Measurements from ENCODE around the gene HOXD11. TPM values are rescaled to one million over a fixed set of nuclear protein-coding genes. Genes with fewer than 3 reads are reported as not detected.

Gene HOXD11
- total RNA-seq, 1 experiment from 2014 or later: not detected

- no peak for TF ChIP-seq NFE2L1 (CRISPR knock-in tag; IDR thresholded peaks at IDR 0.05)
- TF ChIP-seq, protein P1, sequence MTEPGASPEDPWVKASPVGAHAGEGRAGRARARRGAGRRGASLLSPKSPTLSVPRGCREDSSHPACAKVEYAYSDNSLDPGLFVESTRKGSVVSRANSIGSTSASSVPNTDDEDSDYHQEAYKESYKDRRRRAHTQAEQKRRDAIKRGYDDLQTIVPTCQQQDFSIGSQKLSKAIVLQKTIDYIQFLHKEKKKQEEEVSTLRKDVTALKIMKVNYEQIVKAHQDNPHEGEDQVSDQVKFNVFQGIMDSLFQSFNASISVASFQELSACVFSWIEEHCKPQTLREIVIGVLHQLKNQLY (CRISPR knock-in tag; IDR thresholded peaks at IDR 0.05): no peak
- no peak for TF ChIP-seq ERG (CRISPR knock-in tag; IDR thresholded peaks at IDR 0.05)
- TF ChIP-seq, protein P2, sequence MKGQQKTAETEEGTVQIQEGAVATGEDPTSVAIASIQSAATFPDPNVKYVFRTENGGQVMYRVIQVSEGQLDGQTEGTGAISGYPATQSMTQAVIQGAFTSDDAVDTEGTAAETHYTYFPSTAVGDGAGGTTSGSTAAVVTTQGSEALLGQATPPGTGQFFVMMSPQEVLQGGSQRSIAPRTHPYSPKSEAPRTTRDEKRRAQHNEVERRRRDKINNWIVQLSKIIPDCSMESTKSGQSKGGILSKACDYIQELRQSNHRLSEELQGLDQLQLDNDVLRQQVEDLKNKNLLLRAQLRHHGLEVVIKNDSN (CRISPR knock-in tag; IDR thresholded peaks at IDR 0.05): no peak
- TF ChIP-seq ZNF263 (CRISPR knock-in tag; IDR thresholded peaks at IDR 0.05; ENCODE audit: low read depth): no peak
- TF ChIP-seq, protein P3, sequence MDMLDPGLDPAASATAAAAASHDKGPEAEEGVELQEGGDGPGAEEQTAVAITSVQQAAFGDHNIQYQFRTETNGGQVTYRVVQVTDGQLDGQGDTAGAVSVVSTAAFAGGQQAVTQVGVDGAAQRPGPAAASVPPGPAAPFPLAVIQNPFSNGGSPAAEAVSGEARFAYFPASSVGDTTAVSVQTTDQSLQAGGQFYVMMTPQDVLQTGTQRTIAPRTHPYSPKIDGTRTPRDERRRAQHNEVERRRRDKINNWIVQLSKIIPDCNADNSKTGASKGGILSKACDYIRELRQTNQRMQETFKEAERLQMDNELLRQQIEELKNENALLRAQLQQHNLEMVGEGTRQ (CRISPR knock-in tag; IDR thresholded peaks at IDR 0.05): no peak
- TF ChIP-seq FOXK1 (CRISPR knock-in tag; IDR thresholded peaks at IDR 0.05): no peak
- no peak for TF ChIP-seq EMX1 (CRISPR knock-in tag; IDR thresholded peaks at IDR 0.05)
- TF ChIP-seq GTF2I (CRISPR knock-in tag; conservative IDR thresholded peaks at IDR 0.05): no peak
- no peak for TF ChIP-seq IRF2 (CRISPR knock-in tag; IDR thresholded peaks at IDR 0.05; ENCODE audit: borderline replicate concordance, low read depth)
- POLR2A ChIA-PET: no interaction called here
- CTCF ChIA-PET: no interaction called here
- ATAC-seq (peak; percentile 5; the same call in 1 of the 2 replicates), DNase-seq (ENCODE audit: low spot score) (no peak)
- Mint-ChIP-seq H3K9me3 (no peaks in the 10 kb centered on the region), H3K27me3 (ENCODE audit: low read depth) (peaks cover 100% of the 10 kb centered on the region), H3K4me1 (peaks cover 39% of the 10 kb centered on the region), H3K36me3 (peaks cover 2% of the 10 kb centered on the region; the same call in 1 of the 2 replicates), H3K27ac (no peak overlapping the region), H3K4me3 (no peak overlapping the region)
These were observed 52.0 kb downstream of the HOXD11 start for GRCh38 chr2:176158855-176159662.

Small RNA genes lying within 50 kb of the gene (microRNA-seq; reads per million reads assigned to microRNA genes)
- gene MIR10B (ENCODE audit: borderline number of aligned reads): 12.6 reads per million, percentile 31 among the genes with 10 or more reads in this experiment

Other genes starting within 250 kb of the HOXD11 start
- 10.3 to 13.8 TPM (median 13.7 TPM) in 3 replicates for gene LNPK, start 105.0 kb upstream of the HOXD11 start, total RNA-seq (2021)
- gene EVX2, start 23.3 kb upstream of the HOXD11 start, total RNA-seq (2021): 0.05 TPM in 1 of 3 replicates, not detected in the others
- gene HOXD13, start 14.6 kb upstream of the HOXD11 start, total RNA-seq (2021): not detected in 3 replicates
- gene HOXD12, start 7.5 kb upstream of the HOXD11 start, total RNA-seq (2021): 0.17 TPM in 1 of 3 replicates, not detected in the others
- not detected in 3 replicates for gene HOXD10, start 9.5 kb downstream of the HOXD11 start, total RNA-seq (2021)
- gene HOXD9, start 15.4 kb downstream of the HOXD11 start, total RNA-seq (2021): not detected in 3 replicates
- gene HOXD8, start 22.4 kb downstream of the HOXD11 start, total RNA-seq (2021): not detected in 3 replicates
- not detected in 3 replicates for gene HOXD4, start 44.3 kb downstream of the HOXD11 start, total RNA-seq (2021)
- not detected in 3 replicates for gene HOXD3, start 50.0 kb downstream of the HOXD11 start, total RNA-seq (2021)
- gene HOXD1, start 81.4 kb downstream of the HOXD11 start, total RNA-seq (2021): 0.14 to 0.22 TPM in 2 of 3 replicates, not detected in the other
- 33.6 to 40.5 TPM (median 37.5 TPM) in 3 replicates for gene MTX2, start 162.2 kb downstream of the HOXD11 start, total RNA-seq (2021)

All from WTC11 (cell line).